Stimulated activated naive B cell treated with anti-CD40 and anti-IgM and Interleukin-4, amounts not matched to agents 10 μg/mL and 1 μg/mL and 100 μg/mL, for 72 hours (primary cell): Measurements from ENCODE around the gene UNC5A.

Experiments used
- ATAC-seq, 2 donors: fragments of 150-1000 bp; cut with Tn5 transposase; replicated peaks; 2 replicates each; pipeline ENCODE4 v1.10.0; 2021; ENCODE audit warnings: moderate library complexity in 1 of 2
- DNase-seq: peaks from one replicate; pipeline ENCODE4 v3.0.0; 2021
- H3K27ac Mint-ChIP-seq: one replicate; pipeline ENCODE4 v1.8.0; 2022; ENCODE audit warnings: mild to moderate bottlenecking, mixed read lengths
- H3K27me3 Mint-ChIP-seq, 2 donors: one replicate each; pipeline ENCODE4 v1.8.0; 2022; ENCODE audit warnings: mixed read lengths in 2 of 2
- H3K36me3 Mint-ChIP-seq, 2 donors: one replicate each; pipeline ENCODE4 v1.8.0; 2022; ENCODE audit warnings: mixed read lengths in 2 of 2, mild to moderate bottlenecking in 1 of 2
- H3K4me1 Mint-ChIP-seq, 2 donors: one replicate each; pipeline ENCODE4 v1.8.0; 2022; ENCODE audit warnings: mixed read lengths in 2 of 2, mild to moderate bottlenecking in 1 of 2
- H3K4me3 Mint-ChIP-seq, 2 donors: one replicate each; pipeline ENCODE4 v1.8.0; 2022; ENCODE audit warnings: mild to moderate bottlenecking in 2 of 2, mixed read lengths in 2 of 2, moderate library complexity in 1 of 2
- H3K9me3 Mint-ChIP-seq, 2 donors: one replicate each; pipeline ENCODE4 v1.8.0; 2022; ENCODE audit warnings: mixed read lengths in 2 of 2, mild to moderate bottlenecking in 1 of 2

Gene UNC5A

DNA sequence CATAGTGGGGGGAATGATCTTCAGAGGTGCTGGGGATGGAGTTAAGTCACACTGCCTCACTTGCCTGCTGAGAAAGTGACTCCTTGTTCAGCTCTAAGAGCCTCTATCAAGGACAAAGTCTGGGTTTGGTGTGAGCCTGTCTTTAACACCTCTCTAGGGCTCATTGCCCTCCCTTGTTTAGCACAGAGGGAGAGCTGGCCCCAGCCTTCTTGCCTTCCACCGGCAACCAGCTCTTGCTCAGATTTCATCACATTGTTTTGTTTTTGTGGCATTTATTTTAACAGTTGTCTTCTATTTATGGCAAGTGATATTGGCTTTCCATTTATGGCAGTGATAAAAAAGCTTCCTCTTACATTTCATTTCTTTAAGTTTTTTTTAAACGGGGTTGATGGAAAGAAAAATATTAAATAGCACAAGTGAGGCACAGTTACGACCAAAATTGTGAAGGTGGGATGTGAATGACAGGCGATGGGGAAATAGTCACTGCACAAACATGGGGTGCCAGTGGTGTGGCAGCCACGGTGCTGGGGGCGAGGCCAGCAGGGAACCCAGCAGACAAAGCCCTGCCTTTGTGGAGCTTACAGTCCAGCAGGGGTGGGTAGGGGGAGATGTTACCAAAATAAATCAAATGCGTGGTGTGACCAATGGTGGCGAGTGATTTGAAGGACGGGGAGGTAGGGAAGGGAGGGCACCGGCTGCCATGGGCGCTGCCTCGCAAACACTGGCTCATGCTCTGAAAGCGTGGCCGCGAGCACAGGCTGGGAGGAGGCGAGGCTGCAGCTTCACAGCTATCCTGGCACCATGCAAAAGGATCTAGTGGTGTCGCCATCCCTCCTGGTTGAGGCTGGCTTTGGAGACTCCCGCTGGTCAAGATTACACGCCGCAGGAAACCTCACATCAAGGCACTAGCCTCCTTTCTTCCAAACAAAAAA, 21.2 kb upstream of the UNC5A start:
- Mint-ChIP-seq H3K27ac (no peak overlapping the region), H3K4me1 (no peaks in the 10 kb centered on the region), H3K9me3 (no peaks in the 10 kb centered on the region), H3K27me3 (peaks cover 46 to 79% of the 10 kb centered on the region in 2 donors), H3K4me3 (peak overlapping the region in 1 of 2 donors; percentile 24), H3K36me3 (no peaks in the 10 kb centered on the region)
- ATAC-seq (no peak), DNase-seq (no peak)

DNA sequence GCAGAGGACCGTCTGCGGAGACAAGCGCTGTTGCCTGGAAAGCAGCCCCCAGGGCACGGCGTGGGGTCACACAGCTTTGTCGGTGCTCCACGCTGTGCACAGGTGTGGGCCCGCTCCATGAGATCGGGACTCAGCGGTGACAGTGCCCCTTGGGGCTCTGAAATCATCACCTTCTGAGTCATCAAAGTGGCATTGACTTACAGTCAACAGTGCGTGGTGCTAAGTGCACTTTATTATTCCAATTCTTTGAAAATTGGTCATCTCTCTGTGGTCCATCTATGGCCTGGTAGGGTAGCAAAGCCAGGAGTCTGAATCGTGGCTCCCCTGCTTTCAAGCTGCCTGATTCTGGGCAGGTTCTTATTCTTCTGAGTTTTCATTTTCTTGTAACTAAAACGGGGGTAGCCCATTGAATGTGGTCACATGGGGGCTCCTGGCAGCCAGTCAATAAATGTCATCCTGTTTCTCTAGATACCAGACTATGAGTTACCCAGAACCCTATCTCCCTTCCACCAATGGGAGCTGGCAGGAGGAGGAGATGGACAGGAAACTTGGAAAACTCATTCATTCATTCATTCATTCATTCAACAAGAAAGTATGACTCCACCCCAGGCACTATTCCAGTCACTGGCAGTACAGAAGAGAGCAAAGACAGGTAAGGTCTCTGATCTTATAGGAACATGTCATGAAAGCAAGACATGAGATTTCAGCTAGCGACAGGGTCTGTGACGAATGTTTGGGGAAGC, 20.3 kb upstream of the UNC5A start:
- DNase-seq (no peak), ATAC-seq (peak in 1 of 2 donors; percentile 25)
- H3K27ac Mint-ChIP-seq, result no peak overlapping the region
- H3K4me3 Mint-ChIP-seq, result no peak overlapping the region
- H3K27me3 Mint-ChIP-seq, result peaks cover 49 to 81% of the 10 kb centered on the region in 2 donors
- H3K4me1 Mint-ChIP-seq, result no peaks in the 10 kb centered on the region
- no peaks in the 10 kb centered on the region for H3K36me3 Mint-ChIP-seq
- H3K9me3 Mint-ChIP-seq, result no peaks in the 10 kb centered on the region

DNA sequence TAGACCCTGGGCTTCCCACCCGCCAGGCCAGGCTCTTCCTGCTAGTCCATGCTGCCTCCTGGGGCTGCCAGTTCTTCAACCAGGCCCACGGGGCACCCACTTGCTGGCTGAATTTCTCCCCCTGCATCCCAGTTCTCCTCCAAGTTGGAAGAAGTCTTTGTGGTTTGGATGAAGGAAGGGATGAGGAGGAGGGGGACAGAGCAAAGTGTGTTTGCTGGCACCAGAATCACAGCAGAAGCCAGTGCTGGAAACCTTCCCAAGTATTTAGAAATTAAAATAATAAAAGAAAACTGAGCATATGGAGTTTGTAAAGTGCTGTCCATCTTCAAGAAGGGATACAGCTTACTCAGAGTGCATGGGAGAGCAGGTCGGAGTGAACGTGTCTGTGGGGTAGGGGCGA, 19.4 kb upstream of the UNC5A start:
- ATAC-seq (no peak), DNase-seq (no peak)
- H3K36me3 Mint-ChIP-seq, result no peaks in the 10 kb centered on the region
- peaks cover 57 to 83% of the 10 kb centered on the region in 2 donors for H3K27me3 Mint-ChIP-seq
- H3K27ac Mint-ChIP-seq, result no peak overlapping the region
- H3K4me1 Mint-ChIP-seq, result no peaks in the 10 kb centered on the region
- no peaks in the 10 kb centered on the region for H3K9me3 Mint-ChIP-seq
- no peak overlapping the region for H3K4me3 Mint-ChIP-seq

DNA sequence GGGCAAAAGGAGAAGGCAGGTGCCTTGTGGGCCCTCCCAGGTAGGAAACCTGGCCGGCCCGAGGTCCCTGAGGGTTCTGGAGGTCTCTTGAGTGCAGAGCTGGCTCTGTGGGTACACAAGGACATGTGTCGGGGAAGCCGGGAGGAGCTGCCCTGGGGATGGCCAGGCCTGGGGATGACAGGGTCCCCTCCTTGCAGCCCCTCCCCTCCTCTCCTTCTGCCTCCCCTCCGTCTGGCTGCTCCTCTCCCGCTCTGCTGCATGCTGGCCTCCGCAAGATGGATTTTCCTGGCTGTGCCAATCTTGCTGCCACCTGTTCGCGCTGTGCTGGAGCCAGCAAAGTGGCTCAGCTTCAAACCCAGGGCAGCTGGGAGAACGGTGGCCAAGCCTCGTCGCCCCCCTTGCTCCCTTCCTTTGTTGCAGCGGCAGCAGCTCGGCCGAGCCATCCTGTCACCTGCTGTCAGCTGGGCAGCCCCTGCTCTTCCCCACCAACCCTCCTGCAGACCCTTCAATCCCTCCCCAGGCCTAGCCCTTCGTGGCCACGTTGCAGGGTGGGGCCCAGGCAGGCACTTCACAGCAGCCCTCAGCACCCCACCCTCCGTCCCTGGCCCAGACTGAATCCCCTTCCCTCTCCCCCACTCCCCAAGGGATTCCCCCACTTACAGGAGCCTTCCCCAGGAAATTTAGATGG, 17.6 kb upstream of the UNC5A start:
- ATAC-seq (no peak), DNase-seq (no peak)
- Mint-ChIP-seq H3K4me3 (no peak overlapping the region), H3K36me3 (no peaks in the 10 kb centered on the region), H3K4me1 (no peaks in the 10 kb centered on the region), H3K27me3 (peaks cover 56 to 86% of the 10 kb centered on the region in 2 donors), H3K9me3 (no peaks in the 10 kb centered on the region), H3K27ac (no peak overlapping the region)

DNA sequence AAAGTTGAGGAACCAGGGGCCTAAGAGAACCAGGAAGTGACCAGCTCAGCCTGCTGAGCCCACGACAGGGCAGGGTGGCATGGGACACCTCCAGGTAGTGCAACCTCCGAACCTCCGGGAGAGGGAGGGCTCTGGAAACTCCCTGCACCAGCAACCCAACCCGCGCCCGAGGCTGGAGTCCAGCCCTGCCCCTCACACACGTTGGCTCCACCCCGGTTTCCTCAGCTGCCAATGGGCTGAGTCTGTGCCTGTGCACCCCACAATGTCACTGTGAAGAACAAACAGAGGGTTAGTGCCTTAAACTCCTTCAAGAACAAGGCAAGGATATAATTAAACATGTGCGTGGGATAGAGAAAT, 17.0 kb upstream of the UNC5A start:
- no peak for ATAC-seq
- H3K4me1 Mint-ChIP-seq, result no peaks in the 10 kb centered on the region
- no peaks in the 10 kb centered on the region for H3K36me3 Mint-ChIP-seq
- no peak overlapping the region for H3K27ac Mint-ChIP-seq
- H3K9me3 Mint-ChIP-seq, result no peaks in the 10 kb centered on the region
- no peak for DNase-seq
- no peak overlapping the region for H3K4me3 Mint-ChIP-seq
- peaks cover 51 to 82% of the 10 kb centered on the region in 2 donors for H3K27me3 Mint-ChIP-seq

DNA sequence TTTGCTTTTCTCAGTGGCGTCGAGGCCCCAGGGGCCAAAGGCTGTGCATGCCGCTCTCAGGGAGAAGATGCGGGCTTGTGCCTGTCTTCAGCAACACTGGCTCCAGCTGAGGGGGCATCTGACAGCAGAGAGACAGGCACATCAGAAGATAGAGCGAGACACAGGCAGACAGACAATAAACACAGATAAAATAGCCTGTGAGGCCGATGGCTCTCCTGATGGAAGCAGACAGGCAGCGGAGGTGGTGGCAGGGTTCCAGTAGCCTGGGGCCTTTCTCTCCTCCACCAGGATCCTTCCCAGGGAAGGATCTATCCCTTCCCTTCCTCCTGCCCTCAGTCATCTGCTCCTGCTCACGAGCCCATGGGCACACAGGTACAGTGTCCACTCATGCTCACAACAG, 16.6 kb upstream of the UNC5A start:
- H3K27ac Mint-ChIP-seq, result no peak overlapping the region
- no peak for ATAC-seq
- no peak for DNase-seq
- H3K4me3 Mint-ChIP-seq, result no peak overlapping the region
- H3K27me3 Mint-ChIP-seq, result peaks cover 50 to 79% of the 10 kb centered on the region in 2 donors
- H3K9me3 Mint-ChIP-seq, result no peaks in the 10 kb centered on the region
- H3K36me3 Mint-ChIP-seq, result no peaks in the 10 kb centered on the region
- no peaks in the 10 kb centered on the region for H3K4me1 Mint-ChIP-seq

DNA sequence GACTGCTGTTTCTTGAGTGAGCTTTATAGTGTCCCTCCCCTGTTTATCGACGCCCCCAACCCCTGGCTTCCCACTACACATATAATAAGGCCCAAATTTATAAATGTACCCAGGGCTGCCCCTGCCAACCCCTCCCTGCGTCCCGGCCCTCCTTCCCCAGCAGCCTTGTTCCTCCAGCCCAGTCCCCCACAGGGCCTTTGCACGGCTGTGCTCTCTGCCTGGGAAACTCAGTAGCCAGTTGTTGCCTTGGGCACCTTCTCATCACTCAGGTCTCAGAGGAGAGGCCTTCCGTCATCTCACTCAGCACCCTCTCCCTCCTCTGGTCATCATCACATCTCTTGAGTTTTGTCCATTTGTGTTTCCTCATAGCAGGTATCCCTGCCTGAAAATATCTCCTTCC, 15.8 kb upstream of the UNC5A start:
- Mint-ChIP-seq H3K27me3 (peaks cover 46 to 71% of the 10 kb centered on the region in 2 donors), H3K36me3 (no peaks in the 10 kb centered on the region), H3K9me3 (no peaks in the 10 kb centered on the region), H3K4me1 (no peaks in the 10 kb centered on the region), H3K4me3 (no peak overlapping the region), H3K27ac (no peak overlapping the region)
- DNase-seq (no peak), ATAC-seq (no peak)

DNA sequence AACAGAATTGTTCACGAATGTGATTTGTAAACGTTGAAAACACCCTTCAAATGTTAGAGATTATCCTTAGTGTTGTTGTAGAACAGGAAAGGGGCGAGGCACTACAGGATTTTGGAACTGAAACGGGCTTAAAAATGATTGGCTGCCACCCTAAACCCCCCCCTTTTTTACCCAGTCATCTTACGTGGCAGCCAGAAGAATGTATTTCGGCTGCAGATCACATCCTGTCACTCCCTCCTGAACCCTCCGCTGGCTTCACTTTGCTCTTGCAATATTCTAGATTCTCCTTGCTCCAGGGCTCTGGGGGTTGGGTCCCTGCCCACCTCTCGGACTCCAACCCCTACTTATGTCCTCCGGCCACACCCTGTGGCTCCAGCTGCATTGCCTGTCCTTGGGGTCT, 13.9 kb upstream of the UNC5A start:
- no peaks in the 10 kb centered on the region for H3K4me1 Mint-ChIP-seq
- H3K27me3 Mint-ChIP-seq, result peaks cover 40 to 58% of the 10 kb centered on the region in 2 donors
- no peaks in the 10 kb centered on the region for H3K36me3 Mint-ChIP-seq

DNA sequence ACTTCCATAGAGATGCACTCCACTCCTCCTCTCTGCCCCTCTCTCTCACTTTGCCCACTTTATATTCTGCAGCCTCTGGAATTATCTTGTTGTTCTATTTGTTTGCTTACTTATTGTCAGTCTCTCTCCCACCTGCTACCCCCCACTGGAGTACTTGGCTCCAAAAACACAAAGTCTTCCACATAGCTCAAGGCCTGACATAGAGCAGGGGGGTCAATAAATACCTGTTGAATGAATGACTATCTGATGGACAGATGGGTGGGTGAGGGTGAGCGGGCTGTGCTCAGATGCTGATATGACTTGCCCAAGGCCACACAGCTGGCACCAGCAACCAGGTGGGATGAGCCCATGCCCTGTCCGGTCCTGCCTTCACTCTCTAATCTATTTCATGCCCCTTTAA, 13.4 kb upstream of the UNC5A start:
- Mint-ChIP-seq H3K27me3 (peaks cover 40 to 54% of the 10 kb centered on the region in 2 donors), H3K36me3 (no peaks in the 10 kb centered on the region), H3K4me1 (no peaks in the 10 kb centered on the region), H3K9me3 (no peaks in the 10 kb centered on the region), H3K4me3 (no peak overlapping the region), H3K27ac (no peak overlapping the region)
- ATAC-seq (no peak), DNase-seq (no peak)

More for the DNA sequence above, 13.9 kb upstream of the UNC5A start:
- no peak overlapping the region for H3K4me3 Mint-ChIP-seq
- ATAC-seq (no peak), DNase-seq (no peak)
- H3K9me3 Mint-ChIP-seq, result no peaks in the 10 kb centered on the region
- H3K27ac Mint-ChIP-seq, result no peak overlapping the region

DNA sequence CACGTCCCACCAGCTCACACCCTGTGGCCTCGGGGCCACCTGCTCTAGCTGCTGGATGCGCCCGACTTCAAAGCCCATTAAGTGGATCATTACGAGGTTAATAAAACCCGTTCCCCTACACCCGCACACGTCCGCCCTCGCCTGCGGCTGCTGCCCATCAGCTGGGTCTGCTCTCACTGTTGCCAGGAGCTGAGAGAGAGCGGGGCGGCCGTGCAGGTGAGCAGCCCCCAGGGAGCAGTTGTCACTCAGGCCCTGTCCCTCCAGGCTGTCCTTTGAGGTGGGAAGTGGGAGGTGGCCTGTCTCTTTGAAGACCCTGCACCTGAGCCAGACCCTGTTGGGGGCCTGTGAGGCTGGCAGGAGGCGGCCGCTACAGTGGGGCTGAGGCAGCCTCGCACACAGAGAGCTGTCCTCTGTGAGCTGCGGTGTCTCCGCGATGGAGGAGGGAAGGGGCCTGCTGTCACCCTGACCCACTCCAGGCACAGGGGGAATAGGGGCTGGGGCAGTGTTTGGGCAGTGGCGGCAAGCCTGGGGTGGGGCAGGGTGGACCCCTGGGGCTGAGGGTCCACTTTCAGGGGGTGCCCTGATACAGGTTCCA, 12.8 kb upstream of the UNC5A start:
- Mint-ChIP-seq H3K27ac (no peak overlapping the region), H3K9me3 (no peaks in the 10 kb centered on the region), H3K27me3 (peaks cover 36 to 50% of the 10 kb centered on the region in 2 donors), H3K4me3 (no peak overlapping the region), H3K4me1 (no peaks in the 10 kb centered on the region), H3K36me3 (no peaks in the 10 kb centered on the region)
- DNase-seq (no peak), ATAC-seq (no peak)

DNA sequence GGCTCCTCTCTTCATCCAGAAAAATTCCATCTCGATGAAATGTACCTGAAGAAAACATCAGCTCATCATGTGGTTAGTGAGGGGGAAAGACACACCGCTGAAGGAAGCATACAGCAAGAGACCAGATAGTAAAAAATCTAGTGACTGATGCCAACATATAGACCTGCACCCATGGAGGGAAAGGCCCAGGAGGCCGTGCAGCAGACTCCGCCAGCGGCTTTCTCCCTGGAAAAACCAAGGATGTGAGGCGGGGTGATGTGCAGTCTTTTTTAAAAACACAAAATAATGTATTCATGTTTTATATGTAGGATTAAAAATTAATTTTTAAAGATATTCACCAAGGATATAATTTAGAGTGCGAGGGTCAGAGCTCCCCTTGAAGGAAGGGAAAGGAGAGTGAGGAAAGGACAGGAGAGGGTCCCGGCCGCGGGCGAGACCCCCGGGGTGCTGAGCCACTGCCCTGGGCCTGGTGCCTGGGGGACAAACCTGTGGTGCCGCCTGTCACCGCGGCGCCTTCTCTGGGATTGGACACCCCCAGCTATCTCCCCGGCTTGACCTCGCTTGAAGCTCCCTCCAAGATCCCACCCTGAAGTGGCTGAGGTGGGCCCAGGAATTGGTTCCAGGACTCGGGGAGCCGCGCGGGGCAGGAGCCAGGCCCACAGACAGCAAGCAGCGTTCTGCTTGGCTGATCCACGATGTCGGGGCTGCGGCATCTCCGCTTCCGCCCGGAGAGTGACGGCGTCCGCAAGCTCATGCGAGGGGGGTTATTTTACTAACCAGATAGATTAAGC, 12.1 kb upstream of the UNC5A start:
- DNase-seq, result no peak
- H3K36me3 Mint-ChIP-seq, result no peaks in the 10 kb centered on the region

DNA sequence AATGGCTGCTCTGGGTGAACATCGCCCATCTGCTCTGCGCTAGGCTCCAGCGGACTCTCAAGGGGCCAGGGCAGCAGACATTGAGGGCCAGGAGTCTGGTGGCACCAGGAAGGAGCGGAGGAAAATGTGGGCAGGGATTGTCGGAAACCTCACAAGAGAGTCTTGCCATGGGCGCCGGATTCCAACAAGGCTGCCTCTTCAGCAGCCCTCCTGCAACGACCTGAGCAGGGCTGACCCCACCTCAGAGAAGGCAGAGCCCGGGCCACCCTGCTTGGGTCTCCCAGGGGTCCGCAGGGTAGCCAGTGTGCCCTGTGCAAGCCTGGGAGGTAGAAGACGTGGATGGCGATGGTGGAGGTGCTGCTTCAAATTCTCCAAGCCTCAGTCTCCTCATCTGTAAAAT, 11.4 kb upstream of the UNC5A start:
- no peak for DNase-seq
- ATAC-seq, result no peak
- H3K4me1 Mint-ChIP-seq, result no peaks in the 10 kb centered on the region

More for the DNA sequence above, 12.1 kb upstream of the UNC5A start:
- Mint-ChIP-seq H3K27ac (no peak overlapping the region), H3K4me3 (no peak overlapping the region), H3K9me3 (no peaks in the 10 kb centered on the region), H3K4me1 (no peaks in the 10 kb centered on the region), H3K27me3 (peaks cover 38 to 50% of the 10 kb centered on the region in 2 donors)
- no peak for ATAC-seq

DNA sequence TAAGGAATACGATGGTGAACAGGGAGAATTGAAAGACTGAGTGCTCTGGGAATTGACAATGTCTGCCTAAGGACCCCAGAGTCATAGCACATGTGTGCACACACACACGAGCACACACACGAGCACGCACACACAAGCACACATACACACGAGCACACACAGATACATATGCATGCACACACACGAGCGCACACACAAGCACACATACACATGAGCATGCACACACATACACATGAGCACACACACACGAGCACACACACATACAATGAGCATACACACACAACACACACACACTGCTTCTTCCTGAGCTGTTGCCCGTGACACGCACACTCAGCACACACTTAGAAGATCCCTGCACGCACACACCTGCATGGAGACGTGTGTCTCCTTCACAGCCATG, 10.9 kb upstream of the UNC5A start:
- Mint-ChIP-seq H3K27me3 (peaks cover 38 to 48% of the 10 kb centered on the region in 2 donors), H3K4me3 (no peak overlapping the region), H3K27ac (no peak overlapping the region), H3K4me1 (no peaks in the 10 kb centered on the region), H3K9me3 (no peaks in the 10 kb centered on the region), H3K36me3 (no peaks in the 10 kb centered on the region)
- ATAC-seq (peak in 1 of 2 donors; percentile 42), DNase-seq (no peak)

More for the DNA sequence above, 11.4 kb upstream of the UNC5A start:
- Mint-ChIP-seq H3K9me3 (no peaks in the 10 kb centered on the region), H3K36me3 (no peaks in the 10 kb centered on the region), H3K4me3 (no peak overlapping the region), H3K27me3 (peaks cover 38 to 48% of the 10 kb centered on the region in 2 donors), H3K27ac (no peak overlapping the region)
